ENCODE data around the gene HLA-DPA1. TPM values are rescaled to one million over a fixed set of nuclear protein-coding genes. Genes with fewer than 3 reads are reported as not detected.

Gene HLA-DPA1
- total RNA-seq, 1 donor: 0.43 TPM

- H3K4me3 ChIP-seq (ENCODE audit: low read depth, low read length): no peak overlapping the region
- DNase-seq (ENCODE audit: low read depth): no peak
- TF ChIP-seq, protein P1, sequence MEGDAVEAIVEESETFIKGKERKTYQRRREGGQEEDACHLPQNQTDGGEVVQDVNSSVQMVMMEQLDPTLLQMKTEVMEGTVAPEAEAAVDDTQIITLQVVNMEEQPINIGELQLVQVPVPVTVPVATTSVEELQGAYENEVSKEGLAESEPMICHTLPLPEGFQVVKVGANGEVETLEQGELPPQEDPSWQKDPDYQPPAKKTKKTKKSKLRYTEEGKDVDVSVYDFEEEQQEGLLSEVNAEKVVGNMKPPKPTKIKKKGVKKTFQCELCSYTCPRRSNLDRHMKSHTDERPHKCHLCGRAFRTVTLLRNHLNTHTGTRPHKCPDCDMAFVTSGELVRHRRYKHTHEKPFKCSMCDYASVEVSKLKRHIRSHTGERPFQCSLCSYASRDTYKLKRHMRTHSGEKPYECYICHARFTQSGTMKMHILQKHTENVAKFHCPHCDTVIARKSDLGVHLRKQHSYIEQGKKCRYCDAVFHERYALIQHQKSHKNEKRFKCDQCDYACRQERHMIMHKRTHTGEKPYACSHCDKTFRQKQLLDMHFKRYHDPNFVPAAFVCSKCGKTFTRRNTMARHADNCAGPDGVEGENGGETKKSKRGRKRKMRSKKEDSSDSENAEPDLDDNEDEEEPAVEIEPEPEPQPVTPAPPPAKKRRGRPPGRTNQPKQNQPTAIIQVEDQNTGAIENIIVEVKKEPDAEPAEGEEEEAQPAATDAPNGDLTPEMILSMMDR (IDR thresholded peaks at IDR 0.05; ENCODE audit: insufficient read depth, low read depth, low read length): no peak
Observed at GRCh38 chr6:33116417-33116816, 43.0 kb upstream of the HLA-DPA1 start.

GRCh38 chr6:33114406-33114805 lies 41.0 kb upstream of the HLA-DPA1 start:
- no peak for DNase-seq (ENCODE audit: low read depth)
- H3K4me3 ChIP-seq (ENCODE audit: low read depth, low read length): no peak overlapping the region
- TF ChIP-seq, protein P1 (IDR thresholded peaks at IDR 0.05; ENCODE audit: insufficient read depth, low read depth, low read length): no peak

- H3K4me3 ChIP-seq (ENCODE audit: low read depth, low read length): no peak overlapping the region
Observed at GRCh38 chr6:33113755-33114154, 40.3 kb upstream of the HLA-DPA1 start.

GRCh38 chr6:33112148-33112547 lies 38.7 kb upstream of the HLA-DPA1 start:
- peak; percentile 62 for DNase-seq (ENCODE audit: low read depth)
- TF ChIP-seq, protein P1 (IDR thresholded peaks at IDR 0.05; ENCODE audit: insufficient read depth, low read depth, low read length): no peak
- no peak overlapping the region for H3K4me3 ChIP-seq (ENCODE audit: low read depth, low read length)

More at GRCh38 chr6:33113755-33114154, 40.3 kb upstream of the HLA-DPA1 start:
- no peak for DNase-seq (ENCODE audit: low read depth)
- TF ChIP-seq, protein P1 (IDR thresholded peaks at IDR 0.05; ENCODE audit: insufficient read depth, low read depth, low read length): no peak

GRCh38 chr6:33108307-33108706 lies 34.9 kb upstream of the HLA-DPA1 start:
- H3K4me3 ChIP-seq (ENCODE audit: low read depth, low read length): no peak overlapping the region
- no peak for DNase-seq (ENCODE audit: low read depth)
- TF ChIP-seq, protein P1 (IDR thresholded peaks at IDR 0.05; ENCODE audit: insufficient read depth, low read depth, low read length): no peak

- TF ChIP-seq, protein P1 (IDR thresholded peaks at IDR 0.05; ENCODE audit: insufficient read depth, low read depth, low read length): no peak
- H3K4me3 ChIP-seq (ENCODE audit: low read depth, low read length): no peak overlapping the region
- DNase-seq (ENCODE audit: low read depth): no peak
Observed at GRCh38 chr6:33107641-33108040, 34.2 kb upstream of the HLA-DPA1 start.
